ENCODE results near the gene DNAJC3.

GRCh38 chr13:95684418-95684817 is 7.5 kb downstream of the DNAJC3 start:
- TF ChIP-seq CTCF (IDR thresholded peaks at IDR 0.05; ENCODE audit: low read depth, low read length, poor library complexity, severe bottlenecking) (no peak), EZH2phosphoT487 (IDR thresholded peaks at IDR 0.05; ENCODE audit: borderline replicate concordance, low read length) (no peak)

Measured in DOHH2 (cell line).